HepG2 (cell line): Measurements from ENCODE around the gene AGBL3. TPM values are rescaled to one million over a fixed set of nuclear protein-coding genes. Genes with fewer than 3 reads are reported as not detected.

Experiments used
- AHDC1 ChIP-seq: sonication (generic); formaldehyde crosslinking; IDR thresholded peaks from 2 replicates; pipeline ENCODE4 v1.5.1; 2020; ENCODE audit warnings: mild to moderate bottlenecking, missing genetic modification reagents, borderline replicate concordance
- ARNT ChIP-seq: fragments of 450-650 bp; IDR thresholded peaks from 2 replicates; pipeline ENCODE4 v1.6.1; 2017
- DDIT3 ChIP-seq: sonication (generic); formaldehyde crosslinking; IDR thresholded peaks from 2 replicates; pipeline ENCODE4 v1.4.0; 2020; ENCODE audit warnings: mild to moderate bottlenecking, missing genetic modification reagents
- FOXK1 ChIP-seq: sonication (generic); formaldehyde crosslinking; IDR thresholded peaks from 2 replicates; pipeline ENCODE4 v1.4.0; 2020; ENCODE audit warnings: low read depth, missing genetic modification reagents, borderline replicate concordance
- FUBP1 ChIP-seq: sonication (generic); formaldehyde crosslinking; IDR thresholded peaks from 2 replicates; pipeline ENCODE4 v1.5.1; 2020; ENCODE audit warnings: missing genetic modification reagents, mild to moderate bottlenecking, borderline replicate concordance
- HDAC2 ChIP-seq: sonication (generic); formaldehyde crosslinking; IDR thresholded peaks from 2 replicates; pipeline ENCODE4 v1.4.0; 2020; ENCODE audit warnings: missing genetic modification reagents
- MBNL3 ChIP-seq: fragments of 250-450 bp; sonication (Bioruptor Pico); conservative IDR thresholded peaks from 2 replicates; pipeline ENCODE4 v1.8.0; 2022; ENCODE audit warnings: mild to moderate bottlenecking, inconsistent platforms
- NFYC ChIP-seq: IDR thresholded peaks from 2 replicates; pipeline ENCODE4 v1.6.1; 2016; ENCODE audit warnings: missing genetic modification reagents, missing compliant biosample characterization
- RFXAP ChIP-seq: sonication (generic); formaldehyde crosslinking; IDR thresholded peaks from 2 replicates; pipeline ENCODE4 v1.4.0; 2020; ENCODE audit warnings: missing genetic modification reagents, borderline replicate concordance
- TBX2 ChIP-seq: sonication (generic); formaldehyde crosslinking; IDR thresholded peaks from 2 replicates; pipeline ENCODE4 v1.5.0; 2020; ENCODE audit warnings: missing genetic modification reagents, mild to moderate bottlenecking, borderline replicate concordance
- ZFP41 ChIP-seq: sonication (generic); formaldehyde crosslinking; IDR thresholded peaks from 2 replicates; pipeline ENCODE4 v1.4.0; 2020; ENCODE audit warnings: mild to moderate bottlenecking, missing genetic modification reagents, borderline replicate concordance
- ZMAT3 ChIP-seq: sonication (generic); formaldehyde crosslinking; conservative IDR thresholded peaks from 2 replicates; pipeline ENCODE4 v1.7.0; 2021; ENCODE audit warnings: missing genetic modification reagents
- ZNF484 ChIP-seq: sonication (generic); formaldehyde crosslinking; IDR thresholded peaks from 2 replicates; pipeline ENCODE4 v1.5.1; 2020; ENCODE audit warnings: mild to moderate bottlenecking, low read depth, missing genetic modification reagents, borderline replicate concordance
- ZNF550 ChIP-seq: sonication (generic); formaldehyde crosslinking; IDR thresholded peaks from 2 replicates; pipeline ENCODE4 v1.4.0; 2020; ENCODE audit warnings: mild to moderate bottlenecking, missing genetic modification reagents, borderline replicate concordance
- ZNF552 ChIP-seq: sonication (generic); formaldehyde crosslinking; IDR thresholded peaks from 2 replicates; pipeline ENCODE4 v1.9.0; 2022; ENCODE audit warnings: missing genetic modification reagents, mild to moderate bottlenecking, borderline replicate concordance
- ZNF747 ChIP-seq: sonication (generic); formaldehyde crosslinking; IDR thresholded peaks from 2 replicates; pipeline ENCODE4 v1.8.1; 2023; ENCODE audit warnings: missing genetic modification reagents, mild to moderate bottlenecking, borderline replicate concordance
- ZNF839 ChIP-seq: sonication (generic); formaldehyde crosslinking; IDR thresholded peaks from 2 replicates; pipeline ENCODE4 v1.4.0; 2020; ENCODE audit warnings: missing genetic modification reagents, mild to moderate bottlenecking, borderline replicate concordance
- polyA plus RNA-seq, 8 experiments: library from polyadenylated mRNA; depleted of rRNA in 3 of 8; stranded (reverse) in 7 of 8; unstranded in 1 of 8; fragments of >200 nt; fragmentation: Illumina TruSeq in 4 of 8; extraction: Trizol in 4 of 8; gene quantifications; 2 replicates each; pipeline versions ENCODE4 v1.2.1 to v1.2.3, GENCODE V29; 2011 to 2016; ENCODE audit warnings: low read depth in 4 of 8, missing spikeins in 1 of 8, mixed read lengths in 1 of 8; ENCODE audit not compliant: insufficient read depth in 1 of 8
- total RNA-seq, 5 experiments: library from RNA; depleted of rRNA; stranded (reverse); fragments of >200 nt; fragmentation: Illumina TruSeq; extraction: Trizol; gene quantifications; 2 replicates each; pipeline ENCODE4 v1.2.3, GENCODE V29; 2016; ENCODE audit warnings: low read depth in 1 of 5

AGBL3 gene
- total and polyA plus RNA-seq, 2 of the 13 experiments (the other 11 are each of a cell fraction or from before 2014, with no cell fraction given), result 2.2 to 7.2 TPM

GRCh38 chr7:135147899-135148721, 161.8 kb downstream of the AGBL3 start, which contains the start of gene TMEM140 (continued):
- TF ChIP-seq FUBP1 (CRISPR knock-in tag) (no peak; the same call in 1 of the 2 replicates), ZNF839 (no peak), ARNT (no peak), AHDC1 (CRISPR knock-in tag) (peak; percentile 3; the same call in 1 of the 2 replicates), HDAC2 (peak; percentile 64), ZFP41 (no peak), NFYC (CRISPR knock-in tag) (no peak), ZNF484 (CRISPR knock-in tag) (no peak), ZNF552 (CRISPR knock-in tag) (no peak), ZNF747 (0 out of 2 replicates have a peak, but pooled peaks have one; percentile 50), ZMAT3 (CRISPR knock-in tag) (no peak; the same call in 1 of the 2 replicates), MBNL3 (CRISPR knock-in tag) (no peak), TBX2 (CRISPR knock-in tag) (peak; percentile 74), ZNF550 (CRISPR knock-in tag) (no peak), RFXAP (CRISPR knock-in tag) (peak; percentile 74; the same call in 1 of the 2 replicates), DDIT3 (CRISPR knock-in tag) (no peak), FOXK1 (CRISPR knock-in tag) (peak; percentile 99)
